ENCODE data around the gene MYO5B.

GRCh38 chr18:49901862-49902340 lies 293.0 kb downstream of the MYO5B start:
- no peak for TF ChIP-seq EZH2phosphoT487 (IDR thresholded peaks at IDR 0.05; ENCODE audit: borderline replicate concordance, low read depth, low read length)
- TF ChIP-seq CTCF (conservative IDR thresholded peaks at IDR 0.05; ENCODE audit: low read length) = no peak
